Fibroblast of skin of abdomen (primary cell): Measurements from ENCODE around the gene GPR152.
A peak's percentile ranks its signal among the peaks of the same experiment; 100 is the strongest.

Experiments used
- DNase-seq: peaks from one replicate; pipeline ENCODE4 v3.0.0-alpha.2; 2013

The GPR152 gene

GRCh38 chr11:67464411-67465188 lies 12.1 kb upstream of the GPR152 start:
- DNase-seq, result peak; percentile 69

GRCh38 chr11:67463680-67464410 lies 11.3 kb upstream of the GPR152 start:
- DNase-seq, result no peak

- DNase-seq, result no peak
These were observed 10.7 kb upstream of the GPR152 start for GRCh38 chr11:67463186-67463585.

GRCh38 chr11:67458266-67458665 lies 5.7 kb upstream of the GPR152 start:
- no peak for DNase-seq

GRCh38 chr11:67457453-67457852 lies 4.9 kb upstream of the GPR152 start:
- DNase-seq, result no peak

GRCh38 chr11:67456068-67456705 lies 3.7 kb upstream of the GPR152 start:
- no peak for DNase-seq

- DNase-seq, result no peak
These were observed 2.5 kb upstream of the GPR152 start, which contains the start of gene CABP4 for GRCh38 chr11:67455054-67455453. CABP4 (plus strand) TSS chr11:67455354; CDS start chr11:67455424, 70 bp downstream.

- DNase-seq, result no peak
These were observed 1.5 kb upstream of the GPR152 start for GRCh38 chr11:67453816-67454732.

GRCh38 chr11:67451658-67451976 lies 912 bp downstream of the GPR152 start:
- DNase-seq, result no peak

- no peak for DNase-seq
These were observed 1.5 kb downstream of the GPR152 start for GRCh38 chr11:67450796-67451657.

GRCh38 chr11:67449116-67449844 lies 3.2 kb downstream of the GPR152 start:
- no peak for DNase-seq

GRCh38 chr11:67448220-67448609 lies 4.3 kb downstream of the GPR152 start:
- no peak for DNase-seq

- DNase-seq, result no peak
These were observed 7.0 kb downstream of the GPR152 start for GRCh38 chr11:67445515-67445914.

- DNase-seq, result no peak
These were observed 9.8 kb downstream of the GPR152 start for GRCh38 chr11:67442504-67443404.

- DNase-seq, result no peak
These were observed 10.7 kb downstream of the GPR152 start for GRCh38 chr11:67441731-67442351.

- no peak for DNase-seq
These were observed 11.4 kb downstream of the GPR152 start for GRCh38 chr11:67441098-67441563.

GRCh38 chr11:67440229-67441097 lies 12.1 kb downstream of the GPR152 start:
- no peak for DNase-seq
